H9 (cell line): Measurements from ENCODE around the gene MAP6. TPM values are rescaled to one million over a fixed set of nuclear protein-coding genes. Genes with fewer than 3 reads are reported as not detected.

Experiments used
- DNase-seq: peaks from one replicate; pipeline ENCODE4 v3.0.0-alpha.2; 2017
- H2AFZ ChIP-seq: one replicate; pipeline ENCODE4 v1.6.1; 2013; ENCODE audit warnings: mild to moderate bottlenecking, low read length, control low read depth, moderate library complexity
- H2AK5ac ChIP-seq: 2 replicates; pipeline ENCODE4 v1.6.1; 2013; ENCODE audit warnings: low read length, control low read depth, mixed read lengths; ENCODE audit not compliant: insufficient read length
- H2BK120ac ChIP-seq: one replicate; pipeline ENCODE4 v1.6.1; 2013; ENCODE audit warnings: low read depth, mild to moderate bottlenecking, low read length, control low read depth, inconsistent platforms; ENCODE audit not compliant: poor library complexity, severe bottlenecking
- H2BK12ac ChIP-seq: 2 replicates; pipeline ENCODE4 v1.6.1; 2013; ENCODE audit warnings: low read length, control low read depth, mixed read lengths, low read depth; ENCODE audit not compliant: insufficient read length
- H2BK15ac ChIP-seq: 2 replicates; pipeline ENCODE4 v1.6.1; 2013; ENCODE audit warnings: low read depth, low read length, control low read depth
- H2BK20ac ChIP-seq: one replicate; pipeline ENCODE4 v1.6.1; 2013; ENCODE audit warnings: low read depth, mild to moderate bottlenecking, low read length, control low read depth, inconsistent platforms; ENCODE audit not compliant: poor library complexity, severe bottlenecking
- H2BK5ac ChIP-seq: 2 replicates; pipeline ENCODE4 v1.6.1; 2013; ENCODE audit warnings: low read length, control low read depth, mixed read lengths; ENCODE audit not compliant: insufficient read length
- H3K14ac ChIP-seq: 2 replicates; pipeline ENCODE4 v1.6.1; 2013; ENCODE audit warnings: low read length, control low read depth; ENCODE audit not compliant: insufficient read depth
- H3K18ac ChIP-seq: 2 replicates; pipeline ENCODE4 v1.6.1; 2013; ENCODE audit warnings: low read depth, mild to moderate bottlenecking, mixed read lengths, low read length, control low read depth; ENCODE audit not compliant: insufficient read length
- H3K23ac ChIP-seq: 2 replicates; pipeline ENCODE4 v1.6.1; 2013; ENCODE audit warnings: low read length, control low read depth, mixed read lengths, low read depth; ENCODE audit not compliant: insufficient read length
- H3K23me2 ChIP-seq: 2 replicates; pipeline ENCODE4 v1.6.1; 2013; ENCODE audit warnings: low read depth, mild to moderate bottlenecking, mixed read lengths, low read length, control low read depth; ENCODE audit not compliant: insufficient read length, poor library complexity, severe bottlenecking
- H3K27ac ChIP-seq: 2 replicates; pipeline ENCODE4 v1.5.1; 2013; ENCODE audit warnings: low read length, control low read depth, mixed read lengths, low read depth; ENCODE audit not compliant: insufficient read length
- H3K27me3 ChIP-seq: 2 replicates; pipeline ENCODE4 v1.6.1; 2013; ENCODE audit warnings: low read length, control low read depth, inconsistent platforms; ENCODE audit not compliant: insufficient read depth
- H3K4ac ChIP-seq: 2 replicates; pipeline ENCODE4 v1.6.1; 2013; ENCODE audit warnings: low read depth, mild to moderate bottlenecking, control low read depth, inconsistent platforms, low read length, moderate library complexity
- H3K4me1 ChIP-seq: 2 replicates; pipeline ENCODE4 v1.6.1; 2013; ENCODE audit warnings: low read length, control low read depth, inconsistent platforms; ENCODE audit not compliant: insufficient read depth
- H3K4me2 ChIP-seq: 2 replicates; pipeline ENCODE4 v1.6.1; 2013; ENCODE audit warnings: low read length, control low read depth, mixed read lengths; ENCODE audit not compliant: insufficient read length, insufficient read depth
- H3K56ac ChIP-seq: 2 replicates; pipeline ENCODE4 v1.6.1; 2013; ENCODE audit warnings: low read depth, mild to moderate bottlenecking, mixed read lengths, low read length, control low read depth; ENCODE audit not compliant: insufficient read length
- H3K79me1 ChIP-seq: 2 replicates; pipeline ENCODE4 v1.6.1; 2013; ENCODE audit warnings: low read depth, mild to moderate bottlenecking, moderate library complexity, low read length, control low read depth, inconsistent platforms; ENCODE audit not compliant: insufficient read depth, poor library complexity, severe bottlenecking
- H3K79me2 ChIP-seq: 2 replicates; pipeline ENCODE4 v1.6.1; 2013; ENCODE audit warnings: low read length, control low read depth, inconsistent platforms; ENCODE audit not compliant: insufficient read depth
- H3K9ac ChIP-seq: 2 replicates; pipeline ENCODE4 v1.6.1; 2013; ENCODE audit warnings: low read length, control low read depth, mixed read lengths; ENCODE audit not compliant: insufficient read length; ENCODE audit errors: extremely low read depth
- H3K9me3 ChIP-seq: one replicate; pipeline ENCODE4 v1.6.1; 2013; ENCODE audit warnings: low read depth, low read length, inconsistent platforms; ENCODE audit not compliant: control insufficient read depth
- H3T11ph ChIP-seq: one replicate; pipeline ENCODE4 v1.6.1; 2013; ENCODE audit warnings: mild to moderate bottlenecking, low read length, control low read depth, inconsistent platforms
- H4K20me1 ChIP-seq: one replicate; pipeline ENCODE4 v1.6.1; 2013; ENCODE audit not compliant: control insufficient read depth, insufficient read length, insufficient read depth
- H4K5ac ChIP-seq: 2 replicates; pipeline ENCODE4 v1.6.1; 2013; ENCODE audit warnings: low read depth, mild to moderate bottlenecking, mixed read lengths, low read length, control low read depth; ENCODE audit not compliant: insufficient read length
- H4K8ac ChIP-seq: replicated peaks from 2 replicates; pipeline ENCODE4 v1.6.1; 2013; ENCODE audit warnings: low read length, control low read depth, mixed read lengths, low read depth; ENCODE audit not compliant: insufficient read length
- H4K91ac ChIP-seq: 2 replicates; pipeline ENCODE4 v1.6.1; 2013; ENCODE audit warnings: low read depth, mild to moderate bottlenecking, moderate library complexity, mixed read lengths, low read length, control low read depth; ENCODE audit not compliant: insufficient read length
- H3K27ac Mint-ChIP-seq, 3 experiments: 2 replicates in 2 of 3; 3 replicates in 1 of 3; pipeline ENCODE4 v1.8.0; 2020 to 2021; ENCODE audit warnings: mixed read lengths in 3 of 3, mild to moderate bottlenecking in 1 of 3, moderate library complexity in 1 of 3
- H3K27me3 Mint-ChIP-seq: 2 replicates; pipeline ENCODE4 v1.8.0; 2021; ENCODE audit warnings: low read depth, mild to moderate bottlenecking, moderate library complexity, mixed read lengths
- H3K36me3 Mint-ChIP-seq, 3 experiments: 2 replicates in 2 of 3; 3 replicates in 1 of 3; pipeline ENCODE4 v1.8.0; 2020 to 2021; ENCODE audit warnings: low read depth in 3 of 3, mixed read lengths in 3 of 3; ENCODE audit not compliant: insufficient read depth in 1 of 3
- H3K4me1 Mint-ChIP-seq, 2 experiments: 2 replicates each; pipeline ENCODE4 v1.8.0; 2020; ENCODE audit warnings: mixed read lengths in 2 of 2
- H3K4me3 Mint-ChIP-seq, 2 experiments: 2 replicates in 1 of 2; 3 replicates in 1 of 2; pipeline ENCODE4 v1.8.0; 2020 to 2021; ENCODE audit warnings: mild to moderate bottlenecking in 2 of 2, mixed read lengths in 2 of 2, moderate library complexity in 1 of 2
- H3K9me3 Mint-ChIP-seq, 2 experiments: 2 replicates in 1 of 2; 3 replicates in 1 of 2; pipeline ENCODE4 v1.8.0; 2020; ENCODE audit warnings: mild to moderate bottlenecking in 2 of 2, mixed read lengths in 2 of 2, moderate library complexity in 1 of 2
- WGBS: extraction: QIAGEN DNeasy Blood & Tissue Kit; methylation state at CpG from one replicate; pipeline ENCODE4 v1.1.7; 2013; ENCODE audit warnings: missing lambda C conversion rate, low lambda C conversion rate, mixed read lengths; ENCODE audit not compliant: insufficient read length; ENCODE audit errors: extremely low coverage; 5-methylcytosine and 5-hydroxymethylcytosine counted together
- total RNA-seq: library from RNA; stranded (reverse); gene quantifications from 2 replicates; pipeline ENCODE4 v1.2.1, GENCODE V29; 2021
- TF ChIP-seq, protein P1 (sequence below): fragments of 200-600 bp; sonication (generic); conservative IDR thresholded peaks from 3 replicates; pipeline ENCODE4 v1.8.0; 2021; ENCODE audit warnings: antibody characterized with exemption, mild to moderate bottlenecking

The MAP6 gene
- total RNA-seq, 1 experiment from 2014 or later: 0.77 TPM

DNA sequence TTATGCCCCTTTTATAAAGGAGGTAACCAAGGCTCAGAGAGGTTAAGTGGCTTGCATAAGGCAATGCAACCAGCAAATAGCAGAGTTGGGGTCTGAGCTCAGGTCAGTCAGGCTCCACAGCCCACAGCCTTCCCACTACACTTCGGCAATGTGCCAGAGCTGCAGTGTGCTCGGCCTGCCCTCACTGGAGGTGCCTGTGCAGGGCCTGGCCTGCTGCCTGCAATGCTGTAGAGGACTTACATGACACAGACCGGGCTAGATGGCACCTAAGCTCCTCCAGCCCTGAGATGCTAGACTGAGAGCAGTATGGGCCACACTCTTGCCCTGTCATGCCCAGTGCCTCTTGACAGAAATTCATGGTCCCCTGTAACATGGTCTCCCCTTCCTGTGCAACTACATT is 57.0 kb downstream of the MAP6 start:
- WGBS: no CpG with 5 or more reads among the region's 3 CpGs
- no peak overlapping the region for H3K56ac ChIP-seq
- H3K27me3 Mint-ChIP-seq: peaks cover 6% of the 10 kb centered on the region
- H3K9me3 ChIP-seq: no peaks in the 10 kb centered on the region
- no peak overlapping the region for H2AFZ ChIP-seq
- peaks cover 10 to 17% of the 10 kb centered on the region in 2 experiments for H3K4me1 Mint-ChIP-seq
- no peaks in the 10 kb centered on the region for H3K23me2 ChIP-seq
- H2BK12ac ChIP-seq: no peak overlapping the region
- peaks cover 2% of the 10 kb centered on the region for H4K20me1 ChIP-seq
- no peak overlapping the region for H4K5ac ChIP-seq
- H2AK5ac ChIP-seq: no peak overlapping the region
- no peak overlapping the region for H3K9ac ChIP-seq
- H3K18ac ChIP-seq: no peak overlapping the region
- no peak overlapping the region for H2BK20ac ChIP-seq
- no peaks in the 10 kb centered on the region for H3K9me3 Mint-ChIP-seq
- no peak overlapping the region for H3K4me2 ChIP-seq
- H3K36me3 Mint-ChIP-seq: no peaks in the 10 kb centered on the region
- no peaks in the 10 kb centered on the region for H3K27me3 ChIP-seq
- no peak overlapping the region for H4K8ac ChIP-seq
- H3K4ac ChIP-seq: no peak overlapping the region
- H3K23ac ChIP-seq: no peak overlapping the region
- no peaks in the 10 kb centered on the region for H3K79me1 ChIP-seq
- DNase-seq: no peak
- H3K27ac ChIP-seq: no peak overlapping the region
- H3K4me3 Mint-ChIP-seq: no peak overlapping the region
- H2BK120ac ChIP-seq: no peak overlapping the region
- no peak overlapping the region for H2BK5ac ChIP-seq
- TF ChIP-seq, protein P1, sequence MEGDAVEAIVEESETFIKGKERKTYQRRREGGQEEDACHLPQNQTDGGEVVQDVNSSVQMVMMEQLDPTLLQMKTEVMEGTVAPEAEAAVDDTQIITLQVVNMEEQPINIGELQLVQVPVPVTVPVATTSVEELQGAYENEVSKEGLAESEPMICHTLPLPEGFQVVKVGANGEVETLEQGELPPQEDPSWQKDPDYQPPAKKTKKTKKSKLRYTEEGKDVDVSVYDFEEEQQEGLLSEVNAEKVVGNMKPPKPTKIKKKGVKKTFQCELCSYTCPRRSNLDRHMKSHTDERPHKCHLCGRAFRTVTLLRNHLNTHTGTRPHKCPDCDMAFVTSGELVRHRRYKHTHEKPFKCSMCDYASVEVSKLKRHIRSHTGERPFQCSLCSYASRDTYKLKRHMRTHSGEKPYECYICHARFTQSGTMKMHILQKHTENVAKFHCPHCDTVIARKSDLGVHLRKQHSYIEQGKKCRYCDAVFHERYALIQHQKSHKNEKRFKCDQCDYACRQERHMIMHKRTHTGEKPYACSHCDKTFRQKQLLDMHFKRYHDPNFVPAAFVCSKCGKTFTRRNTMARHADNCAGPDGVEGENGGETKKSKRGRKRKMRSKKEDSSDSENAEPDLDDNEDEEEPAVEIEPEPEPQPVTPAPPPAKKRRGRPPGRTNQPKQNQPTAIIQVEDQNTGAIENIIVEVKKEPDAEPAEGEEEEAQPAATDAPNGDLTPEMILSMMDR: no peak
- no peak overlapping the region for H3T11ph ChIP-seq
- no peak overlapping the region for H4K91ac ChIP-seq
- H2BK15ac ChIP-seq: no peak overlapping the region
- H3K4me1 ChIP-seq: no peaks in the 10 kb centered on the region
- no peaks in the 10 kb centered on the region for H3K79me2 ChIP-seq
- H3K27ac Mint-ChIP-seq: no peak overlapping the region
- no peak overlapping the region; the same call in 1 of the 2 replicates for H3K14ac ChIP-seq
